IMR-90 (cell line): ENCODE results near the gene ARHGAP24.

Experiments
- BHLHE40 ChIP-seq: fragments of 150-350 bp; IDR thresholded peaks from 2 replicates; pipeline ENCODE4 v1.6.1; 2016; ENCODE audit warnings: mild to moderate bottlenecking, low read depth, low read length
- CEBPB ChIP-seq: IDR thresholded peaks from 2 replicates; pipeline ENCODE4 v1.6.1; 2012; ENCODE audit warnings: low read depth, low read length, improper control_type of control experiment
- CHD1 ChIP-seq: IDR thresholded peaks from 2 replicates; pipeline ENCODE4 v1.6.1; 2012; ENCODE audit warnings: low read depth, low read length, improper control_type of control experiment
- FOS ChIP-seq: fragments of 150-350 bp; IDR thresholded peaks from 2 replicates; pipeline ENCODE4 v1.6.1; 2016; ENCODE audit warnings: low read depth, low read length
- MAFK ChIP-seq: IDR thresholded peaks from 2 replicates; pipeline ENCODE4 v1.6.1; 2012; ENCODE audit warnings: low read depth, low read length, improper control_type of control experiment
- NFE2L2 ChIP-seq: fragments of 150-350 bp; IDR thresholded peaks from 2 replicates; pipeline ENCODE4 v1.6.1; 2016; ENCODE audit warnings: low read depth, mild to moderate bottlenecking, low read length
- POLR2A ChIP-seq: IDR thresholded peaks from 2 replicates; pipeline ENCODE4 v1.6.1; 2012; ENCODE audit warnings: mild to moderate bottlenecking, low read depth, low read length
- RAD21 ChIP-seq: IDR thresholded peaks from 2 replicates; pipeline ENCODE4 v1.6.1; 2012; ENCODE audit warnings: low read length, improper control_type of control experiment
- RCOR1 ChIP-seq: IDR thresholded peaks from 2 replicates; pipeline ENCODE4 v1.6.1; 2012; ENCODE audit warnings: mild to moderate bottlenecking, low read length, improper control_type of control experiment; ENCODE audit not compliant: insufficient replicate concordance
- RFX5 ChIP-seq: IDR thresholded peaks from 2 replicates; pipeline ENCODE4 v1.8.0; 2012; ENCODE audit warnings: low read depth, mild to moderate bottlenecking, low read length, moderate library complexity
- SMC3 ChIP-seq: fragments of 150-350 bp; IDR thresholded peaks from 2 replicates; pipeline ENCODE4 v1.6.1; 2016; ENCODE audit warnings: low read depth, mild to moderate bottlenecking, antibody characterized with exemption, low read length, moderate library complexity
- TF ChIP-seq, protein P1 (sequence below): conservative IDR thresholded peaks from 2 replicates; pipeline ENCODE4 v1.5.1; 2012; ENCODE audit warnings: mild to moderate bottlenecking, low read depth, low read length, improper control_type of control experiment
- TF ChIP-seq, protein P2 (sequence below): fragments of 150-350 bp; IDR thresholded peaks from 2 replicates; pipeline ENCODE4 v1.6.1; 2016; ENCODE audit warnings: low read depth, mild to moderate bottlenecking, low read length, moderate library complexity, borderline replicate concordance
- TF ChIP-seq, protein P3 (sequence below): fragments of 150-350 bp; IDR thresholded peaks from 2 replicates; pipeline ENCODE4 v1.6.1; 2017; ENCODE audit warnings: mild to moderate bottlenecking, antibody characterized with exemption, low read length, low read depth

DNA sequence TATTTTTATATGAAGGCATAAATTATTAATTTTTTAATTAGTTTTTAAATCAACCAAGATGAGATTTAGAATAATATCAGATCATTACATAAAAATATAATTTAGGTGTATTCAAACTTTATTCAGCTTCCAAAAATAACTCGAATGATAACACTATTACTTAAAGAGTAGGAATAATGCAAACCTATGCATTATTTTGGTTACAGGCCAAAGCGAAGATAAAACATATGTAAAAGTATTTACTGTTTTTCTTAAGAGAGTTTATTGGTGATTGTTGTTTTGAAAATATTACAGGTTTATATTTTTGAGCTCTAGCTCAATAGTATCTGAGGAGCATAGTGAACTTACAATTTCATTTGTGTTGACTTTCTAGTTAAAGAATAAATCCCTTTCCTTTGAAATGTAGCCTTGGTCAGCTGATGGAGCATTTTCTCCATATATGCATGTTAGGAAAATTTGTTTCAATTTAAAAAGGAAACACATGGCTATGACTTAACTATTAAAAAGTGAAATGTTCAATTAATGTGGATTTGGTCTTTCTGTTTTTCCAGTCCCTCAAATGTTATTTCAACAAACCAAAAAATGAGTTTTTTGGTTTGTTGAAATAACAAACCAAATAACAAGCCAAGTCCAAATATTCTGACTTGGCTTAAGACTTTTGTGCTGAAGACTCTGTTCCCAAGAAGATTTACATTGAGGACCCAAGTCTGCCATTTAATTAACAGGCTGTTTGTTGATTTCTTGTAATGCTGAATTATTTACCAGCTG, 346.9 kb downstream of the ARHGAP24 start:
- TF ChIP-seq POLR2A (no peak), SMC3 (no peak), CEBPB (no peak), NFE2L2 (no peak), CHD1 (no peak), FOS (no peak), RFX5 (no peak), RAD21 (no peak), RCOR1 (no peak), MAFK (peak; percentile 61), BHLHE40 (no peak)
- TF ChIP-seq, protein P1, sequence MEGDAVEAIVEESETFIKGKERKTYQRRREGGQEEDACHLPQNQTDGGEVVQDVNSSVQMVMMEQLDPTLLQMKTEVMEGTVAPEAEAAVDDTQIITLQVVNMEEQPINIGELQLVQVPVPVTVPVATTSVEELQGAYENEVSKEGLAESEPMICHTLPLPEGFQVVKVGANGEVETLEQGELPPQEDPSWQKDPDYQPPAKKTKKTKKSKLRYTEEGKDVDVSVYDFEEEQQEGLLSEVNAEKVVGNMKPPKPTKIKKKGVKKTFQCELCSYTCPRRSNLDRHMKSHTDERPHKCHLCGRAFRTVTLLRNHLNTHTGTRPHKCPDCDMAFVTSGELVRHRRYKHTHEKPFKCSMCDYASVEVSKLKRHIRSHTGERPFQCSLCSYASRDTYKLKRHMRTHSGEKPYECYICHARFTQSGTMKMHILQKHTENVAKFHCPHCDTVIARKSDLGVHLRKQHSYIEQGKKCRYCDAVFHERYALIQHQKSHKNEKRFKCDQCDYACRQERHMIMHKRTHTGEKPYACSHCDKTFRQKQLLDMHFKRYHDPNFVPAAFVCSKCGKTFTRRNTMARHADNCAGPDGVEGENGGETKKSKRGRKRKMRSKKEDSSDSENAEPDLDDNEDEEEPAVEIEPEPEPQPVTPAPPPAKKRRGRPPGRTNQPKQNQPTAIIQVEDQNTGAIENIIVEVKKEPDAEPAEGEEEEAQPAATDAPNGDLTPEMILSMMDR: no peak
- TF ChIP-seq, protein P2, sequence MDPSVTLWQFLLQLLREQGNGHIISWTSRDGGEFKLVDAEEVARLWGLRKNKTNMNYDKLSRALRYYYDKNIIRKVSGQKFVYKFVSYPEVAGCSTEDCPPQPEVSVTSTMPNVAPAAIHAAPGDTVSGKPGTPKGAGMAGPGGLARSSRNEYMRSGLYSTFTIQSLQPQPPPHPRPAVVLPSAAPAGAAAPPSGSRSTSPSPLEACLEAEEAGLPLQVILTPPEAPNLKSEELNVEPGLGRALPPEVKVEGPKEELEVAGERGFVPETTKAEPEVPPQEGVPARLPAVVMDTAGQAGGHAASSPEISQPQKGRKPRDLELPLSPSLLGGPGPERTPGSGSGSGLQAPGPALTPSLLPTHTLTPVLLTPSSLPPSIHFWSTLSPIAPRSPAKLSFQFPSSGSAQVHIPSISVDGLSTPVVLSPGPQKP: no peak
- TF ChIP-seq, protein P3, sequence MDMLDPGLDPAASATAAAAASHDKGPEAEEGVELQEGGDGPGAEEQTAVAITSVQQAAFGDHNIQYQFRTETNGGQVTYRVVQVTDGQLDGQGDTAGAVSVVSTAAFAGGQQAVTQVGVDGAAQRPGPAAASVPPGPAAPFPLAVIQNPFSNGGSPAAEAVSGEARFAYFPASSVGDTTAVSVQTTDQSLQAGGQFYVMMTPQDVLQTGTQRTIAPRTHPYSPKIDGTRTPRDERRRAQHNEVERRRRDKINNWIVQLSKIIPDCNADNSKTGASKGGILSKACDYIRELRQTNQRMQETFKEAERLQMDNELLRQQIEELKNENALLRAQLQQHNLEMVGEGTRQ: no peak
